ENCODE data around the gene PMAIP1.

DNA sequence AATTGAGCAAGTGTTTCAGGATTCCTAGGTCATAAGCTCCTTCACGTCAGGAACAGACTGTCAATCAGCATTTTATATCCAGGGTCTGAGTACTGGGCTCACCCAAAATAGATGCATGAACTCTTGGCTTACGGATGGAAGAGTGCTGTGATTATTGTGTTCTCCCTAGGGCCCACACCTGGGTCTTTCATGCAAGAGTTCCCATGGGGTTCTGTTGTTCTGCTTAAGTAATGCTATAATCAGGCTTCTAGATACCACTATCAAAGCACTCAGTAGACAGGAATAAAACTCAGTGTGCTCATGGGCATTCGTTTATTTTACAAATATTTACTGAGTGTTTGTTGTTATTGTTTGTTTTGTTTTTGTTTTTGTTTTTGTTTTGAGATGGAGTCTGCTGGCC, 46.4 kb upstream of the PMAIP1 start:
- TF ChIP-seq POLR2AphosphoS5 (IDR thresholded peaks at IDR 0.05), result no peak
- TF ChIP-seq POLR2A (IDR thresholded peaks at IDR 0.05), result no peak
- TF ChIP-seq, protein P1, sequence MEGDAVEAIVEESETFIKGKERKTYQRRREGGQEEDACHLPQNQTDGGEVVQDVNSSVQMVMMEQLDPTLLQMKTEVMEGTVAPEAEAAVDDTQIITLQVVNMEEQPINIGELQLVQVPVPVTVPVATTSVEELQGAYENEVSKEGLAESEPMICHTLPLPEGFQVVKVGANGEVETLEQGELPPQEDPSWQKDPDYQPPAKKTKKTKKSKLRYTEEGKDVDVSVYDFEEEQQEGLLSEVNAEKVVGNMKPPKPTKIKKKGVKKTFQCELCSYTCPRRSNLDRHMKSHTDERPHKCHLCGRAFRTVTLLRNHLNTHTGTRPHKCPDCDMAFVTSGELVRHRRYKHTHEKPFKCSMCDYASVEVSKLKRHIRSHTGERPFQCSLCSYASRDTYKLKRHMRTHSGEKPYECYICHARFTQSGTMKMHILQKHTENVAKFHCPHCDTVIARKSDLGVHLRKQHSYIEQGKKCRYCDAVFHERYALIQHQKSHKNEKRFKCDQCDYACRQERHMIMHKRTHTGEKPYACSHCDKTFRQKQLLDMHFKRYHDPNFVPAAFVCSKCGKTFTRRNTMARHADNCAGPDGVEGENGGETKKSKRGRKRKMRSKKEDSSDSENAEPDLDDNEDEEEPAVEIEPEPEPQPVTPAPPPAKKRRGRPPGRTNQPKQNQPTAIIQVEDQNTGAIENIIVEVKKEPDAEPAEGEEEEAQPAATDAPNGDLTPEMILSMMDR (IDR thresholded peaks at IDR 0.05 in 8 of 11, conservative IDR thresholded peaks at IDR 0.05 in 3 of 11), result no peak

All from spleen (tissue), 7 donors.